ENCODE data around the gene CAPN7.

The CAPN7 gene

GRCh38 chr3:15246186-15246585, 40.1 kb downstream of the CAPN7 start:
- DNase-seq, result no peak

DNA sequence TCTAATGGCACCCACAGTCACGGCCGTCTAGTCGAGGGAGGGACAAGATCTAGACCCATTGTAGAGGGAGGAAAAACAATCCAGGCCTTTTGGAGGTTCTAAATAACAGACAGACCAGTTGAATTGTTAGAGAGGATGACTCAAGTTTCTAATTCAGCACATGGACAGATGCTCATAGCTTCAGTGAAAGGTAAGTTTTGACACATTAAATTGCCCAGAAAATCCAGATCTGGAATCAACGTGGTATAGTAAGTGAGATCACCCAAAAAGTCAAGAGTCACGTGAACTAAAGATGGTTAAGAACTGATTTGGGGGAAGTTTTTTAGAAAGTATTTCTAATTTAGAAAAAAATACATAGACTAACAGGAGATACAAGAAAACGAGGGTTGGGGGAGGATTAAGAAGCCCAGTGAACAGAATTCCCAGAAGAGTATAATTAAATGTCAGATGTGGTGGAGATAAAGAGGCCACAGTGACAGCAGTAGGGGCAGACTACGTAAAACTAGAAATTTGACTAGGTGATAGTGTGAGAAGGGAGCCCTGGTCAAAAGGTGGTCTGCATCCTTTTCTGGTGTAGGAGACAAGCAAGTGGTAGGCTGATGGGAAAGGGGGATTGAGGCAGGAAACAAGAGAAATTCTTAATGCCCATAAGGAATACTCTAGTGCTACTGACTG, 47.1 kb downstream of the CAPN7 start:
- DNase-seq, result no peak

GRCh38 chr3:15255215-15255614, 49.2 kb downstream of the CAPN7 start:
- no peak for DNase-seq

DNA sequence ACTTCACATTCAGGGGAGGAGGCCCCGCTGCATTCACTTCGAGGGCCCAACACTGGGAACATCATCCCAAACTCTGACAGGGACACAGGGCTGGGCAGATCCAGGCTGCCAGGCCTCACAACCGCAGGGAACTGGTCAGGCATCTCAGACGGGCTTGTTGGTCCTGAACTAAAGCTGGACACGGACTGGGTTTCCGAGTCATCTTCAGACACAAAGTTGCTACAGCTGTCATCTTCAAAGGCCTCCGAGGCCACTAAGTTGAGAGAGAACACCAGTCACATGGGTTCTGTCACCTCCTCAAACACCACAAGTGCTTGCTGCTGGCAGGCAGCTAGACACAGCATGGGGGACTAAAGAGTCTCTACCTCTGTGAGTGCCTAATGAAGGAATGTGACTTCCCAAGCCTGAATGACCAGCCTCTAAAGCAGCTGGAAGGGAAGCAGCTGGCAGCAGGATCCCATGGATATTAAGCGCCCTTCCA, 50.9 kb downstream of the CAPN7 start:
- DNase-seq, result no peak

- no peak for DNase-seq
Measured at GRCh38 chr3:15258720-15259119, 52.7 kb downstream of the CAPN7 start.

DNA sequence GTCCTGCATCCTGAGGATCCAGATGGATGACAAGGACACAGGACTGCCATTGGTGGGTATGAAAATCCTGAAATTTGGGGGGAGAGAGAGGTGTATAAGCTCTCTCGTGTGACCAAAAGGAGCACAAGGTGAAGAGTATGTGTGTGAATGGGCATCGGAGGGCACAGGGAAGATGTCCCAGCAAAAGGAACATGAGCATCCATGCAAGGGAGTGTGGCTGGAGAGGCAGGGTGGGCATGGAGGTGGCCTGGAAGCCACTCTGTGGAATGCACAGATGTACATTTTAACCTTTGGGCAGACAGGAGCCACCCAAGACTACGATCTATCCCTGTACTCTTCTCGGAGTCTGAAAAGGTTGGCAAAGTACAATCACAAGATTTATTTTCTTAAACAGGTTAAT, 54.5 kb downstream of the CAPN7 start:
- no peak for DNase-seq

DNA sequence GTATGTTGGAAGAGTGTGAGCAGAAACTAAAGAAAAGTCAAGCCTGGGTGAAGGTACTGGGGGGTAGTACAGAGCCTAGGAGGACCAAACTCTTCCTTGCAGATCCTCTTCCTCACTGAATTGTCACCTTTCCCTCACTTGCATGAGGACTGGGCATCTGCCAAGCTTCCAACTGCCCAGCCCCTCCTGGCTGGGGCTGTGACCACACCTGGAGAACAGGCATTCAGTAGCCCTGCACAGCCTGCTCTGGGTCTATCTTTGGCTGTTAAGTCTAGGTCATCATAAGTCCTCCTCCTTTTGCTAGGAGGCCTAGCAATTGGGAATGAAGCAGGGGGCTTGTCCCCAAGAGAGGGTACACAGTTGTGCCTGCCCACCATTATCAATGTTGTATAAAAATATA, 55.2 kb downstream of the CAPN7 start:
- no peak for DNase-seq

DNA sequence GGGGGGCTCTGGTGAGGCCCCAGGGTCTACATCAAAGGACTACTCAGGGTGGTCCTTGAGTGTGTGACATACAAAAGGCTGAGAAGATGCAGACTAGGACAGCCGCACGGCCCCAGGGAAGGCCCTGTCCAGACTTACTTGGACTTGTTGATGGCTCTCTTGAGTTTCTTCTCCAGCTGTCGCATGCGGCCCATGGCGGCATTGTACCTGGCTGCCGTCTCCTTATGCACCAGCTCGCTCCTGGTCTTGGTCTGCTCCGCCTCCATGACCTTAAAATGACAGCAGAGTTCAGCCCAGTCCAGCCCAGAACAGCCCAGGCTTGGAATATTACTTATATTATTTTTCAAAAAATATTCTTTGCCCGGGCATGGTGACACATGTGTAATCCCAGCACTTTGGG, 56.0 kb downstream of the CAPN7 start:
- DNase-seq, result no peak

- DNase-seq, result no peak
Measured at GRCh38 chr3:15263120-15263519, 57.1 kb downstream of the CAPN7 start.

DNA sequence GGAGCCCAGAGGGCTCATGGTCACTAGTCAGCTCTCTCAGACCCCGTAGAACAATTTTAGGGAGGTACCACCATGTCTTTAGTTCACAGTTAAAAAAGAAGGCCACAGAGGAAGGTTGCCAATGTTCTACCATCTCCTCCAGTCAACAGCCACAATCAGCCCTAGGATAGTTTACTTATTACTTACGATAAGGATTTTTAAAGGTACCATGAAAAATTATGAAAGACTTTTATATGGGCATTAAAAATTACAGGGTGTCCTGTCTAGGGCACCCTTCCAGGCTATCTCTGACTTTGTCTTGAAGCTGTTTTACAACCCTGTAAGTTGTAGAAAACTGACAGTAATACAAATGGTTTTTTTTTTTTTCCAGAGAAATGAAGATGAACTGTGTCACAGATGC, 57.9 kb downstream of the CAPN7 start:
- DNase-seq, result no peak

DNA sequence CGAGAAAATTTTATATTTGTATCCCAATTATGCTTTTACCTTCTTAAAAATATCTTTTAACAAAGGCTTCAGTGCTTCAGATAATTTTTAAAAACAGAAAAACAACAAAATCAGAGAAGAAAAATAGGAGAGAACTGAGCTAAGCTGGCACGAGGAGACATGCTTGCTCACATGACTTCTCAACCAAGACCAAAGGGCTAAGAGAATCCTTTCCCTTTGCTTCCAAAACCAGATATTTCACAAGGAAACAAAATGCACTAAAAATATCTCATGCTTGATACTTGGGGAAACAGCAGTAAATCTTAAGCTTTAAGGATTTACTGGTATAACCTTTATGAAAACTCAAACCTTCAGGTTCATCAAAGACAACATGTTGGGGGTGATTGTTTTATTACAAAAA, 58.4 kb downstream of the CAPN7 start:
- no peak for DNase-seq

GRCh38 chr3:15265655-15266509, 59.8 kb downstream of the CAPN7 start:
- peak in 1 of 51 donors; percentile 55 for DNase-seq

GRCh38 chr3:15266510-15267376, 60.7 kb downstream of the CAPN7 start:
- no peak for DNase-seq

- no peak for DNase-seq
Measured at GRCh38 chr3:15267502-15267901, 61.5 kb downstream of the CAPN7 start.

GRCh38 chr3:15268033-15268631, 62.1 kb downstream of the CAPN7 start:
- peak in 48 of 51 donors; percentile 16 to 86 (median 63) for DNase-seq

GRCh38 chr3:15269091-15269989, 63.3 kb downstream of the CAPN7 start:
- DNase-seq, result peak in 47 of 51 donors; percentile 15 to 94 (median 69)

- DNase-seq, result no peak
Measured at GRCh38 chr3:15271030-15271429, 65.0 kb downstream of the CAPN7 start.

GRCh38 chr3:15271785-15272381, 65.8 kb downstream of the CAPN7 start:
- peak in 3 of 51 donors; percentile 23 to 29 (median 24) for DNase-seq

GRCh38 chr3:15272426-15273196, 66.6 kb downstream of the CAPN7 start:
- no peak for DNase-seq
